Activated naive CD8-positive, alpha-beta T cell treated with anti-CD3 and anti-CD28 coated beads for 36 hours (primary cell): Measurements from ENCODE around the gene FOSL2. TPM values are rescaled to one million over a fixed set of nuclear protein-coding genes. Genes with fewer than 3 reads are reported as not detected.
A peak's percentile ranks its signal among the peaks of the same experiment; 100 is the strongest.

Source experiments
- DNase-seq: peaks from one replicate; pipeline ENCODE4 v3.0.0; 2021
- H3K27ac Mint-ChIP-seq: one replicate; pipeline ENCODE4 v1.8.0; 2022; ENCODE audit warnings: mild to moderate bottlenecking, moderate library complexity, mixed read lengths
- H3K27me3 Mint-ChIP-seq: one replicate; pipeline ENCODE4 v1.8.0; 2022; ENCODE audit warnings: mild to moderate bottlenecking, mixed read lengths
- H3K36me3 Mint-ChIP-seq: one replicate; pipeline ENCODE4 v1.8.0; 2021; ENCODE audit warnings: mild to moderate bottlenecking, mixed read lengths
- H3K4me1 Mint-ChIP-seq: one replicate; pipeline ENCODE4 v1.8.0; 2021; ENCODE audit warnings: mixed read lengths
- H3K4me3 Mint-ChIP-seq: one replicate; pipeline ENCODE4 v1.8.0; 2022; ENCODE audit warnings: mild to moderate bottlenecking, moderate library complexity, mixed read lengths
- H3K9me3 Mint-ChIP-seq: one replicate; pipeline ENCODE4 v1.8.0; 2022; ENCODE audit warnings: mixed read lengths
- total RNA-seq, 2 experiments: library from RNA; stranded (reverse); gene quantifications; one replicate each; pipeline ENCODE4 v1.2.3, GENCODE V29; 2021

Gene FOSL2
- total RNA-seq, 2 experiments from 2014 or later, result 32.5 to 39.4 TPM

DNA sequence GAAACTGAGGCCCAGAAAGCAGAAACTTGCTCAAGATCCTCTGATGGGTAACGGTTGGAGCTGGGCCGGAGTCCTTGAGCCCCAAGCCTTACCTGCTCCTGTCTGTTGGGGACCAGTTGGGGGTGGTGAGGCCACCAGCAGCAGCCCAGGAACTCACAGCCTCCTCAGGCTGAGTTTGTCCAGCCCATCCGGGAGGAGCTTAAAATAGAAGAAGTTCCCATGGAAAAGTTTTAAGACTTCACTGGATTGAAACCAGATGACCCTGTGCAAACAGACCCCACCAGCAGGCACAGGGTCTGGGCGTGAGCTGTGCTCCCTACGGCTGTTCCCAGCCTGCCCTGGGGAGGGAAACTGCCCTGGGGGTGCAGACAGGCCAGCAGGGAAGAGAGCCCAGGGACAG lies 40.6 kb upstream of the FOSL2 start:
- H3K4me3 Mint-ChIP-seq, result no peak overlapping the region
- H3K27me3 Mint-ChIP-seq, result no peaks in the 10 kb centered on the region
- no peaks in the 10 kb centered on the region for H3K9me3 Mint-ChIP-seq
- peak overlapping the region; percentile 68 for H3K27ac Mint-ChIP-seq
- DNase-seq, result no peak
- H3K36me3 Mint-ChIP-seq, result no peaks in the 10 kb centered on the region
- H3K4me1 Mint-ChIP-seq, result peaks cover 23% of the 10 kb centered on the region

DNA sequence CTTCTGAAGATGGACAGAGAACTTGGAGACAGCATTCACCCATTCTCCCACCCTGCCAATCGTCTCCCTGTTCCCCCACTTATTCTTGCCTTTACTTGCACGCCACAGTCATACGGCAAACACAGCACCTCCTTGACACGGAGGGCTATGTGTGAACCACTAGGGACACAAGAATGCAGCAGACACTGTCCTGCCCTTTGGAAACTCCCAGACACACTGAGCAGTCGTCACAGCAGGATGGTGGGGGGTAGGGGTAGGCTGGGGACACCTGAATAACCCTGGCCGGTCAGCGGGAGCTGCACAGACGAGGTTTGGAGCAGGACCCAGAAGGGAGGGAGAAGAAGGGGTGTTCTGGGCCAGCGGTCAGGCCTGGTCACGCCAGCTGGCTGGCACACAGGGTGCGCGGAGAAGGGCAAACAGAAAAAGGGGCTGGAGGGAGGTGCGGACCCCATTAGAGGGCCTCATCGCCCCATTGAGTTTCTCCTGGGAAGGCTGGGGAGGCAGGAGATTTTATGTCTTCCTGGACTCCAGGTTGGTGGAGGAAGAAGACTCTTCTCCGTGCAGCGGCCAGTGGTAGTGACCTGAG lies 40.0 kb upstream of the FOSL2 start:
- no peak overlapping the region for H3K4me3 Mint-ChIP-seq
- H3K27ac Mint-ChIP-seq, result no peak overlapping the region
- H3K9me3 Mint-ChIP-seq, result no peaks in the 10 kb centered on the region
- no peak for DNase-seq
- H3K4me1 Mint-ChIP-seq, result peaks cover 19% of the 10 kb centered on the region
- no peaks in the 10 kb centered on the region for H3K27me3 Mint-ChIP-seq
- H3K36me3 Mint-ChIP-seq, result no peaks in the 10 kb centered on the region

DNA sequence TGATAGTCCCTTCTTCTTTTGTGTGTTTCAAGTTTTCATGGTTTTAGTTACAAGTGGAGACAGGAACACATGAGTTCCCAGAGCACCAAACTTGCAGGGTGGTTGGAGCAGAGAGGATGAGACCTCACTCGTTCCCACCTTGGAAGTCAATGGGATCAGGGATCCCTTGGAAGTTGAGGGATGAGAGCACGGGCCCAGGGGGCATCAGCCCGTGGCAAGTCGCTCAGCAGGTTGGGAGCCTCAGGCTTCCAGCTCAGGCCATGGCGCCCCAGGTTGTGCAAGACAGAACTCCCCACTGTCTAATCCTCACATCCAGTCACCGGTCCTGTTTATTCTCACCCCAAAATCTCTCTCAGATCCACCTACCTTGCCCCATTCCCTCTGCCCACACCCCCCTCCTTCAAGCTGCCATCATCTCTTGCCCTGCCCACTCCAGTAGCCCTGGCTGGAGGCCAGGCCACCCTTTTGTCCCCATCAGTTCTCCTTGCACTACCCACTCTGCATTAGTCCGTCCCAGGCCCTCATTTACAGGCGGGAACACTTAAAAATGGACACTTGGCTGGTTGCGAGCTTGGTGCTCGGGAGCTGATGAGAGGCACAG lies 37.6 kb upstream of the FOSL2 start:
- Mint-ChIP-seq H3K9me3 (no peaks in the 10 kb centered on the region), H3K4me3 (no peak overlapping the region), H3K36me3 (peaks cover 2% of the 10 kb centered on the region), H3K27ac (no peak overlapping the region), H3K27me3 (no peaks in the 10 kb centered on the region), H3K4me1 (peaks cover 33% of the 10 kb centered on the region)
- DNase-seq, result no peak

DNA sequence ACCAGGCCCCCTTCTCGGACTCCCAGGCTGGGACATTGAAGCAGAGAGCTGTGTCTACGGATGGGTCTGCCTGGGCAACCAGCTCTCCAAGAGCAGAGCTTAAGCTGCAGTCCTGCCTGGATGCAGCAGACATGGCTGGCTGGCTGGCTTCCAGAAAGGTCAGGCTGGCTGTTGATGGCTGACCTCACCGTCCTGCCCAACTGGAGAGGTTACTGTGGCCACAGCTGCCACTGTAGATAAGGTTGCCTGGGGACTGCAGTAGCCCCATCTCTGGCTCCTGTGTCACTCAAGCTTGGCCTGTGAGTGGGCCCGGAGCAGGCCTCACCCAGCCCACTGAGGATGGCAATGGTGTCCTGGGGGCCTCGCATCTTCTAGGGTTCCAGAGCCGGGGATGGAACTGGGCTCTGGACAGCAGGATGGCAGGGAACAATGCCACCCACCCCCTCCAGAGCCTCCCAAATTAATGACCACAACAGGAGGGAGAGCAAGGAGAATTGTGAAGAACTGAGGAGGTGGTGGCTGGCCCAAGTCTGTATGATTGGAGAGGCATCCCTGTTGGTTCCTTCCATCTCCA lies 37.0 kb upstream of the FOSL2 start:
- no peak for DNase-seq
- H3K4me3 Mint-ChIP-seq, result no peak overlapping the region
- H3K36me3 Mint-ChIP-seq, result peaks cover 2% of the 10 kb centered on the region
- H3K27ac Mint-ChIP-seq, result peak overlapping the region; percentile 34
- no peaks in the 10 kb centered on the region for H3K9me3 Mint-ChIP-seq
- H3K4me1 Mint-ChIP-seq, result peaks cover 38% of the 10 kb centered on the region
- H3K27me3 Mint-ChIP-seq, result no peaks in the 10 kb centered on the region

DNA sequence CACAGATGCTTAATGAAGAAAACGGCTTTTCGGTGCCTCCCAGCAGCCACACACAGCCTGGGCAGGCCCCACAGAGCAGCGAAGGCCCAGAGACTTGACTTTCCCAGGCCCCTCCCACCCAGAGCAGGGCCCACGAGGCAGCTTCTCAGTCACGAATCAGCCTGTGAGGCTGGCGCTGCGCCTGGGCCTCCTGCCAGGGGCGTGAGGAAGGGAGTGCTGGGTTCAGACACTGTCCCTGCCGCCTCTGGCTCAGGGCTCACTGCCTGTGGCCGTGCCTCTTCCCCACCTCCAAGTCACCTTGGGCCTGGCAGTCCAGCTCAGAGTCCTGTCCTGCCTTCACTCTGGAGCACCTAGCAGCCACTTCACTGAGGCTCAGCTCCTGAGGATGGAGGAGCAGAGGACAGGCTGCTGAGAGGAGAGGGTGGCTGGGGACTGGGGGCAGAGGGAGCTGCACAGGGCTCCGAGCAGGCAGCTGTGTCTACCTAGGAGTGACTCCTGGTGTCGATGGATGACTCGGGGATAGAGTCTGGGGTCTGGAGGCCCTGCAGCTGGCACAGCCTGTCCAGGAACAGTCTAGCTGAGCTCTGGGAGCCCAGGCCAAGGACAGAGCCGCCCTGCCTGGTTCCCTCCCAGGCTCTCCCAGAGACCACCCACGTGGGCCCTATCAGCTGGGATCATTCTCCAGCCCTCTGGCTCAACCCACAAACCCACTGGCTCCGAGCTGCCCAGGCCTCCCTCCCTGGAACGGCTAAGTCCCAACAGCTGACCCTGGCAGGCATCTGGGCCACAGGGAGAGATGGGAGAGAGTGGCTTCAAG lies 36.4 kb upstream of the FOSL2 start:
- no peak for DNase-seq
- no peak overlapping the region for H3K4me3 Mint-ChIP-seq
- peaks cover 45% of the 10 kb centered on the region for H3K4me1 Mint-ChIP-seq
- H3K9me3 Mint-ChIP-seq, result no peaks in the 10 kb centered on the region
- peak overlapping the region; percentile 34 for H3K27ac Mint-ChIP-seq
- peaks cover 2% of the 10 kb centered on the region for H3K36me3 Mint-ChIP-seq
- peaks cover 7% of the 10 kb centered on the region for H3K27me3 Mint-ChIP-seq

DNA sequence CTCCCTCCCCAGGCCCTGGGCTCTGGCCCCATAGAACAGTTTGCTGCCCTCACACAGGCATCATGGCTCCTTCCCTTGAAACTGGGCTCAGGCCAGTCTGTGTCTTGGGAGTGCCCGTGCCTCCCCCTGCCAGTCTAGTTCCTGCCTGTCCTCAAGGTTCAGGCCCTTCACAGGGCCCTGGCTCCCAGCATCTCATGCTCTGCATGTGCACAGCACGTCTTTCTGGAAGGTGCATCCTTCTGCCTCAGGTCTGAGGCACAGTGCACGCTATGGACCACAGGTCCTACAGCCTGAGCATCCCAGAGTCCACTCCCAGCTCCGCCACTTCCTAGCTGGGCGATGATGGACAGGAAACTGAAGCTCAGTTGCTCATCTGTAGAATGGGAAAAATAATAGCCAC lies 35.6 kb upstream of the FOSL2 start:
- Mint-ChIP-seq H3K4me1 (peaks cover 42% of the 10 kb centered on the region), H3K27ac (no peak overlapping the region), H3K27me3 (peaks cover 10% of the 10 kb centered on the region), H3K36me3 (peaks cover 2% of the 10 kb centered on the region), H3K9me3 (no peaks in the 10 kb centered on the region), H3K4me3 (no peak overlapping the region)
- no peak for DNase-seq

DNA sequence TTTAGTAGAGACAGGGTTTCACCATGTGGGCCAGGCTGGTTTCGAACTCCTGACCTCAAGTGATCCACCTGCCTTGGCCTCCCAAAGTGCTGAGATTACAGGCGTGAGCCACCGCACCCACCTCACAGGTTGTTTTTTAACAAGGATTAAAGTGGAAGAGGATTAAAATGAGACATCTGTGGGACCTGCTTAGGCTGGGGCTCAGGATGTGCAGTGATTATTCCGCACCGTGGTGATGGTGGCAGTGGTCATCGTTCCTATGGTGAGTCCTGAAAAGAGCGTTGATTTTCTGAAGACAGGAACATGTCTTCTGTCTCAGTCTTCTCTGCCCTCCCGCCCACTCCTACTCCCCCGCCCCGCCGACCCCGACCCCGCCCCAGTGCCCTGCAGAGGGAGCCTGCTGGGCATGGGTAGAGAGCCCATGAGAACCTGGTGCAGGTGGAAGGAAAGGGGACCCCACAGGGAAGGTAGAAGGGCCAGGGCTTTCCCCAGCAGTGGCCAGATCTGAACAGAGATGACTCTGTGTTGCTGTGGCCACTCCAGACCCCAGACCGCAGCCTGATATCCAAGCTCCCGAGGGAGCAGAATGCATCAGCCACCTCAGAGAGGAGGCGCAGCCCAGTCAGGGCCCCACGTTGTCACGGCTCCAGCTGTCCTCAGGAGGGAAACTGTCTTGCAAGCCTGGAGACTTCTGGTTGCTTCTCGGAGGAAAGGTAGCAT lies 34.5 kb upstream of the FOSL2 start:
- Mint-ChIP-seq H3K27me3 (peaks cover 16% of the 10 kb centered on the region), H3K36me3 (peaks cover 2% of the 10 kb centered on the region), H3K4me1 (peaks cover 49% of the 10 kb centered on the region), H3K27ac (no peak overlapping the region), H3K9me3 (no peaks in the 10 kb centered on the region), H3K4me3 (no peak overlapping the region)
- DNase-seq, result no peak

DNA sequence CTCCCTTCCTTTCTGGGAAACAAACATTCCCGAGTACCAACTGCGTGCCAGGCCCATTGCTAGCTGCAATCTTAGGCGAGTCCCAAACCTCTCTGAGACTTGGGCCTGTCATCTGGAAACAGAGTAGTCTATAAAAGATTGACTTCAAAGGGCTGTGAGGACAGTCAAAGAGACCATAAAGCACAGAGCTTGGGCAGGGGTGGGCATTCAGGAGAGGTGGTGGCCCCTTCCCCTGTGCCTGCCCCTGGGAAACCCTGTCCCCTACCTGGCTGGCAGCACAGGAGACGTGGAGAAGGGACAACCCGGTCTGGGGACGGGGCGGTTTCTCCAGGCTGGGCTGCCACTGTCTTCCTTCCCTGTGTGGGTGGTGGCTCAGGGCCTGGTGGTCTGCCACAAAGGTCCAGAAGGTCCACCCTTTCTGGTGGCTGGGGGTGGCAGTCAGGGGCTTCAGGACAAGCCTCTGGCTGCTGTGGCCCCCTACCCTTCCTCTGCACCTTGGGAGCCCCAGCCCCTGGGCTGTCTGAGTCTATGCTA lies 33.9 kb upstream of the FOSL2 start:
- Mint-ChIP-seq H3K9me3 (no peaks in the 10 kb centered on the region), H3K27ac (peak overlapping the region; percentile 85), H3K27me3 (peaks cover 19% of the 10 kb centered on the region), H3K36me3 (peaks cover 2% of the 10 kb centered on the region), H3K4me3 (peak overlapping the region; percentile 68), H3K4me1 (peaks cover 49% of the 10 kb centered on the region)
- peak; percentile 21 for DNase-seq

DNA sequence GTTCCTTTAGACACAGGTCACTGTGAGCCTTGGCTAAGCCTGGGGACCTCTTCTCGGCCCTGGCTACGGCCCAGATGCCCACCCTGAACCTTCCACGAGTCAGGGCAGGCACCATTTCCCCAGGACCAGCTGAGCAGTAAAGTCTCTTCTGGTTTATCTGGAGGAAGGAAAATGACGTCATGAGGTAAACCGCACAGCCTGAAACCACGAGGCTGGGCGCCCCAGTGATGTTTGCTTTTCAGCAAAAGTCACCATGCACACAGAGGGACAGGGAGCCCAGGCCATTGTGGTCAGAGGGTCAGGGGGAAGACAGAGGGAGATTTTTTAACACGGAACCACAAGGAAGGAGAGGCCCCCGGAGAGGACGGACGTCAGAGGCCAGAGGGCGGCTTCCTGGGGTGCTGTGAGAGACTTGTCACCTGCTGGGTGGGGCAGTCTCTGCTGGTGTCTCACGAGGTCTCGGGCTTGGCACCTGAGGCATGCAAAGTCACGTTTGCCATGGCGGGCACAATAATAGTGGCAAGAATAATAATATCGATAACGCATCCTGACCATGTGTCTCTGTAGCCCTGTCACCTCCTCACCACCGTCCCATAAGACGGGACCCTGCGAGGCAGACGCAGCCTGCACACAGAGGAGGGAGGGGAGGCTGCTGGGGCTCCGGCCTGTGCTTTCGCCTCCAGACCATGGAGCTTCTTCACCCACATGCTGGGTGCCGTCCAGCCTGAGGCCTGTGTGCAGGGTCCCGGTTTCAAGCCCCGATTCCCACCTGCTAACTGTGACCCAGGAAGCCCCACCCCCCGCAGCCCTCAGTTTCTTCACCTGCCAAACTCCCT lies 33.2 kb upstream of the FOSL2 start:
- peak overlapping the region; percentile 85 for H3K27ac Mint-ChIP-seq
- H3K27me3 Mint-ChIP-seq, result peaks cover 19% of the 10 kb centered on the region
- no peaks in the 10 kb centered on the region for H3K9me3 Mint-ChIP-seq
- DNase-seq, result peak; percentile 80
- peak overlapping the region; percentile 68 for H3K4me3 Mint-ChIP-seq
- peaks cover 2% of the 10 kb centered on the region for H3K36me3 Mint-ChIP-seq
- peaks cover 53% of the 10 kb centered on the region for H3K4me1 Mint-ChIP-seq

DNA sequence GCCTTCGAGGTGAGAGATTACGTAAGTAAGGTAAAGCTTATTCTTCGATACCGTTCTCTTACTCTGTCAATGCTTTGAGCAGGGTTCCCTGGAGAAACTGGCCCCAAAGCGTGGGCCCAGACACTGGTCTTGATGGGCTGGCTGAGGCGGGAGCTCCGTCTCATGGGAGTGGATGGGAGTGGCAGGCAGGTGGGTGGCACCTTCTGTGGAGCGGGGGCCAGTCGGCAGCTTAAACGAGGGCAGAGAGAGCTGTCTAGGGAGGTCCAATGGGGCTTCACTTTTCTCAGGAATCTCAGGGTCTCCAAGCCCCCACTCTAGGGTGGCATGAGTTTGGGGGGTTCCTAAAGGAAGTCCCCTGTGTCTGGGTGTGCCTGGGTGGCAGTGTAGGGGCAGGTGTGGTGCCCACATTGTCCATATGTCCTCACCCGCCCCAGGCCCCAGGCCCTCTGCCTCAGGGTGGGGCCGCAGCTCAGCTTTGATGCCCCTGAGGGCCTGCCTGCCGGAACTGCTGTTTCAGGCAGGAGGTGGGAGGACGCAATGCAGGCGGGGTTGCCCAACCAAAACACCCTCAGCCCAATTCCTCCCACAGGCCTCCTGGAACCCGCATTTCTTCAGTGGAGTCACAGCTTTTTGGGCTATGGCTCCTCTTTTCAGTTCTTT lies 32.5 kb upstream of the FOSL2 start:
- H3K4me1 Mint-ChIP-seq, result peaks cover 59% of the 10 kb centered on the region
- no peaks in the 10 kb centered on the region for H3K9me3 Mint-ChIP-seq
- H3K27me3 Mint-ChIP-seq, result peaks cover 19% of the 10 kb centered on the region
- DNase-seq, result no peak
- H3K27ac Mint-ChIP-seq, result peak overlapping the region; percentile 69
- H3K36me3 Mint-ChIP-seq, result peaks cover 2% of the 10 kb centered on the region
- no peak overlapping the region for H3K4me3 Mint-ChIP-seq

DNA sequence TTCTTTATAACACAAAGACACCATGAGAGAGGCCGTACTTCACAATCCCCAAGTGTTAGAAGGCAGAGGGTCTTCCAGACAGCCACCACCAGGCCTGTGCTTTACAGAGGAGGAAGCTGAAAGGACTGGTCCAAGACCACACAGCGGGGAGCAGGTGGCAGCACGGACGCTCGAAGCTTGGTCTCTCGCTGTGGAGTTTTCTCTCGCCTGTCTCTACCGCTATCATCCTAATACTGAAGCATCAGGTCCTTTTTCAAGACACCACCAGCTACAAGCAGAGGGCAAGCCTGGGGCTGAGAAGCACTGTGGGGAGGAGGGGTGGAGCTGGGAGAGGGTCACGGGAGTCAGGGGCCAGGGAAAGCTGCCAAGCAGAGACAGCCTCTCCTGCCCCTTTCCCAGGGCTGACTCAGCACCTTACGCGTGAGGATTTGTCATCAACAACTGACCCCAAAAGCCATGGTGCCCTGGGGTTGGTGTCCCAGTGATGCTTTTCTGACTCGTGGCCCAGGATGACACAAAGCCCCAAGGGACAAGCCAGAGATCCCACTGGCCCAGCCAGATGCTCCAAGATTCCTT lies 31.9 kb upstream of the FOSL2 start:
- DNase-seq, result no peak
- no peaks in the 10 kb centered on the region for H3K9me3 Mint-ChIP-seq
- H3K4me3 Mint-ChIP-seq, result no peak overlapping the region
- peaks cover 60% of the 10 kb centered on the region for H3K4me1 Mint-ChIP-seq
- H3K27me3 Mint-ChIP-seq, result peaks cover 19% of the 10 kb centered on the region
- peak overlapping the region; percentile 69 for H3K27ac Mint-ChIP-seq
- H3K36me3 Mint-ChIP-seq, result peaks cover 2% of the 10 kb centered on the region

DNA sequence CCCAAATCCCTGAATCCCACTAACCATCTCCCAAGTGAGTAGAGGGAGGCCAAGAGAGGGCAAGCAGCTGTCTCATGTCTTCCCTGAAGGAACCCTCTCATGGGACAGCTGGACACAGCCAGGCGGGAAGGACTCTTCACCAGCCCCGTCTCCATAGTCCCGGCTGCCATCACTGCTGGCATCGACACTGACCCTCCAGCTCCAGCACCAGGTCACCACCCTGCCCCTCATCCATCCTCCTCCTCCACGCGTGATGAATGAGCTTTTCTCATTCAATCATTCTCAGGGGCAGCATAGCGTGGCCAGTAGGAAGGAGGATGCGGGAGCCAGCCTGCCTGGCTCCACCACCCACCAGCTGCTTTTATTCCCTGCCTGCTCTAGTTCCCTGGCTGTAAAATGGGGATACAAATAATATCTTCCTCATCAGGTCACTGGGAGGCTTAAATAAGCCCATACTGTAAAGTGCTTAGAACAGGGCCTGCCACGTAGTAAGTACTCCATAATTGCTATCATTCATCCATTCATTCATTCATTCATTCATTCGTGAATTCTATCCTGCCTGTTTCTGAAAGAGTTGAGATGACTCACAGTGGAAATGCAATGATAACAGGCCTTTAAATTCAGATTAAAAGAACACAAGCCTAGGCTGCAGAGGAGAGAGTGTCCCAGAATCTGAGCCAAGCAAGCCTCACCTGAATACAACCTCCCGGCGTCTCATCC lies 30.5 kb upstream of the FOSL2 start:
- Mint-ChIP-seq H3K27ac (no peak overlapping the region), H3K36me3 (peaks cover 2% of the 10 kb centered on the region), H3K4me3 (no peak overlapping the region), H3K4me1 (peaks cover 66% of the 10 kb centered on the region), H3K27me3 (peaks cover 19% of the 10 kb centered on the region), H3K9me3 (no peaks in the 10 kb centered on the region)
- DNase-seq, result no peak

DNA sequence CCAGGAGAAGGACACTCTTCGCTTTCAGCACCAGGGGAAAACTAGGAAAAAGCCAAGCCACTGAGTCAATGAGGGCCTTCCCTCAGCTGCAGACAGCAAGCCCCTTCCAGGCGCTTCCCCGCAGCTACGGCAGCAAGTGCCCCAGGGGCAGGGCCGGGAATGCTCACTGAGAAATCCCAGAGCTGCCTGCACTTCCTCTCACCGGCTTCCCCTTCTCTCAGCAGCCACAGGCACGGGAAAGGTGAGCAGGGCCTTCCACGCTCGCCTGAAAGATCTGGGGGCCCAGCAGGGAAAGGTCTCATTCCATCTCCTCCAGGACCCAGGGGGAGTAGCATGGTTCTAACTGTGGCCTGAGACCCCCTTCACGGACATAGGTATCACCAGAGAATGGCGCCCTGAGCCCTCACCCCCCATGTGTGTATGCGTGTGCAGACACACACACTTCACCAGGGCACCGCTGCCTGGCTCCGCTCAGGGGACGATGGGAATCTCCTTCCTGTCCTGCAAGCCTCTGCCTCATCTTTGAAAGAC lies 29.6 kb upstream of the FOSL2 start:
- Mint-ChIP-seq H3K4me1 (peaks cover 67% of the 10 kb centered on the region), H3K36me3 (peaks cover 2% of the 10 kb centered on the region), H3K4me3 (no peak overlapping the region), H3K9me3 (no peaks in the 10 kb centered on the region), H3K27me3 (peaks cover 19% of the 10 kb centered on the region), H3K27ac (no peak overlapping the region)
- DNase-seq, result no peak
